ENCODE results near the gene SLC35E4.
"Not testable (repeated sequence)": the region's sequence is repeated elsewhere in the genome, so short reads cannot be mapped to it uniquely, and the experiment has no call there.

Gene SLC35E4

GRCh38 chr22:30612789-30613188 lies 22.8 kb upstream of the SLC35E4 start:
- no peak for DNase-seq (ENCODE audit: extremely low read depth, low read depth)
- no peak for TF ChIP-seq CTCF (IDR thresholded peaks at IDR 0.05; ENCODE audit: low read depth, low read length)

- no peak for DNase-seq (ENCODE audit: extremely low read depth, low read depth)
- TF ChIP-seq CTCF (IDR thresholded peaks at IDR 0.05; ENCODE audit: low read depth, low read length): no peak
Measured at GRCh38 chr22:30614268-30614667, 21.3 kb upstream of the SLC35E4 start.

GRCh38 chr22:30614879-30615278 lies 20.7 kb upstream of the SLC35E4 start:
- DNase-seq (ENCODE audit: extremely low read depth, low read depth): no peak
- TF ChIP-seq CTCF (IDR thresholded peaks at IDR 0.05; ENCODE audit: low read depth, low read length): no peak

- TF ChIP-seq CTCF (IDR thresholded peaks at IDR 0.05; ENCODE audit: low read depth, low read length): no peak
Measured at GRCh38 chr22:30615543-30615954, 20.0 kb upstream of the SLC35E4 start.

GRCh38 chr22:30617819-30618218 lies 17.8 kb upstream of the SLC35E4 start:
- no peak for DNase-seq (ENCODE audit: extremely low read depth, low read depth)
- TF ChIP-seq CTCF (IDR thresholded peaks at IDR 0.05; ENCODE audit: low read depth, low read length): no peak

More at GRCh38 chr22:30615543-30615954, 20.0 kb upstream of the SLC35E4 start:
- no peak for DNase-seq (ENCODE audit: extremely low read depth, low read depth)

- DNase-seq (ENCODE audit: extremely low read depth, low read depth): not testable (repeated sequence)
Measured at GRCh38 chr22:30619909-30620308, 15.7 kb upstream of the SLC35E4 start.

DNA sequence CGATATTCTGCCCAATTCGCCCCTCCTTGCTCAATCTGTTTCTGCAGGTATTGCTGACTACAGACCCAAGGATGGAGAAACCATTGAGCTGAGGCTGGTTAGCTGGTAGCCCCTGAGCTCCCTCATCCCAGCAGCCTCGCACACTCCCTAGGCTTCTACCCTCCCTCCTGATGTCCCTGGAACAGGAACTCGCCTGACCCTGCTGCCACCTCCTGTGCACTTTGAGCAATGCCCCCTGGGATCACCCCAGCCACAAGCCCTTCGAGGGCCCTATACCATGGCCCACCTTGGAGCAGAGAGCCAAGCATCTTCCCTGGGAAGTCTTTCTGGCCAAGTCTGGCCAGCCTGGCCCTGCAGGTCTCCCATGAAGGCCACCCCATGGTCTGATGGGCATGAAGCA lies 9.2 kb upstream of the SLC35E4 start:
- no peak for TF ChIP-seq CTCF (IDR thresholded peaks at IDR 0.05; ENCODE audit: low read depth, low read length)

GRCh38 chr22:30627471-30627870 lies 8.1 kb upstream of the SLC35E4 start:
- no peak for DNase-seq (ENCODE audit: extremely low read depth, low read depth)

More for the DNA sequence above, 9.2 kb upstream of the SLC35E4 start:
- DNase-seq (ENCODE audit: extremely low read depth, low read depth): no peak

More at GRCh38 chr22:30627471-30627870, 8.1 kb upstream of the SLC35E4 start:
- no peak for TF ChIP-seq CTCF (IDR thresholded peaks at IDR 0.05; ENCODE audit: low read depth, low read length)
